Mammary epithelial cell (primary cell): Measurements from ENCODE around the gene TAF3.

Source experiments
- CTCF ChIP-seq, 2 donors: IDR thresholded peaks in 1 of 2; conservative IDR thresholded peaks in 1 of 2; 2 replicates each; pipeline ENCODE4 v1.5.1; 2011 to 2012; ENCODE audit warnings: inconsistent platforms in 2 of 2, low read length in 2 of 2, mild to moderate bottlenecking in 2 of 2, control low read depth in 1 of 2, low read depth in 1 of 2; ENCODE audit not compliant: insufficient read depth in 1 of 2; ENCODE audit errors: extremely low read depth in 1 of 2
- EZH2 ChIP-seq: IDR thresholded peaks from 2 replicates; pipeline ENCODE4 v1.6.1; 2012; ENCODE audit warnings: low read length, inconsistent platforms, borderline replicate concordance

- TF ChIP-seq CTCF (conservative IDR thresholded peaks at IDR 0.05 in 1 of 2, IDR thresholded peaks at IDR 0.05 in 1 of 2; ENCODE audit: extremely low read depth in 1 of 2, insufficient read depth in 1 of 2, low read depth in 1 of 2, low read length in 2 of 2) (no peak), EZH2 (no peak)
Observed at GRCh38 chr10:8057636-8058273, 239.4 kb downstream of the TAF3 start.
